Breast epithelium (tissue), 4 donors: ENCODE results near the gene SPTB. TPM values are rescaled to one million over a fixed set of nuclear protein-coding genes. Genes with fewer than 3 reads are reported as not detected.

ENCODE experiments used
- DNase-seq, 2 donors: peaks; one replicate each; pipeline ENCODE4 v3.0.0-alpha.2; 2019; ENCODE audit warnings: low spot score in 2 of 2
- H3K27ac ChIP-seq, 2 donors: fragments of 200-600 bp; sonication (generic) in 1 of 2; one replicate each; pipeline ENCODE4 v1.5.1; 2016 to 2019; ENCODE audit warnings: mild to moderate bottlenecking in 1 of 2
- H3K27me3 ChIP-seq, 2 donors: fragments of 200-600 bp; sonication (generic) in 1 of 2; one replicate each; pipeline versions ENCODE4 v1.5.1 to v1.6.0; 2017 to 2019; ENCODE audit warnings: control low read depth in 1 of 2, mild to moderate bottlenecking in 1 of 2
- H3K36me3 ChIP-seq: fragments of 200-600 bp; one replicate; pipeline ENCODE4 v1.5.1; 2019
- H3K4me1 ChIP-seq, 2 donors: fragments of 200-600 bp; sonication (generic); one replicate each; pipeline ENCODE4 v1.5.1; 2016 to 2019; ENCODE audit warnings: control low read depth in 1 of 2
- H3K4me3 ChIP-seq, 3 donors: fragments of 200-600 bp; sonication (generic); 1 replicate in 2 of 3; 2 replicates in 1 of 3; pipeline ENCODE4 v1.5.1; 2016 to 2019; ENCODE audit warnings: mild to moderate bottlenecking in 3 of 3, moderate library complexity in 2 of 3
- H3K9me3 ChIP-seq, 2 donors: fragments of 200-600 bp; sonication (generic) in 1 of 2; one replicate each; pipeline ENCODE4 v1.5.1; 2016 to 2019; ENCODE audit warnings: control low read depth in 1 of 2
- CTCF ChIP-seq, 3 donors: fragments of 450-650 bp; IDR thresholded peaks; one replicate each; pipeline ENCODE4 v1.5.1; 2016 to 2017; ENCODE audit warnings: antibody characterized with exemption in 3 of 3, mild to moderate bottlenecking in 3 of 3, moderate library complexity in 3 of 3
- POLR2A ChIP-seq: fragments of 450-650 bp; IDR thresholded peaks from one replicate; pipeline ENCODE4 v1.6.1; 2016; ENCODE audit warnings: antibody characterized with exemption, mild to moderate bottlenecking, moderate library complexity
- POLR2AphosphoS5 ChIP-seq, 3 donors: sonication (generic); formaldehyde crosslinking; IDR thresholded peaks; one replicate each; pipeline ENCODE4 v1.6.1; 2017; ENCODE audit warnings: antibody characterized with exemption in 3 of 3
- intact Hi-C: fragments of 100-400 bp; cut with DNase I; formaldehyde crosslinking; loops from one replicate; pipeline ENCODE4 v1.15.1; 2023; ENCODE audit warnings: low total_unique reads
- total RNA-seq, 3 donors: library from RNA; depleted of rRNA; stranded (reverse); fragments of >200 nt; gene quantifications; one replicate each; pipeline ENCODE4 v1.1.0, GENCODE V29; 2016

SPTB gene
- total RNA-seq, 3 donors from 2014 or later: 0.88 to 2.6 (median 2.1) TPM

GRCh38 chr14:64752909-64753308, 126.8 kb downstream of the SPTB start:
- Histone ChIP-seq H3K4me1 (peaks cover 0 to under 1% of the 10 kb centered on the region in 2 donors), H3K9me3 (no peaks in the 10 kb centered on the region), H3K4me3 (no peak overlapping the region), H3K27ac (no peak overlapping the region), H3K36me3 (no peaks in the 10 kb centered on the region), H3K27me3 (no peaks in the 10 kb centered on the region)
- TF ChIP-seq POLR2A: no peak
- no peak for TF ChIP-seq CTCF (IDR thresholded peaks at IDR 0.05)
- TF ChIP-seq POLR2AphosphoS5 (IDR thresholded peaks at IDR 0.05): no peak
- intact Hi-C loops: no loop called here
- no peak for DNase-seq

GRCh38 chr14:64748995-64749714, 130.6 kb downstream of the SPTB start:
- intact Hi-C loops: no loop called here
- Histone ChIP-seq H3K27me3 (no peaks in the 10 kb centered on the region), H3K27ac (no peak overlapping the region), H3K4me3 (no peak overlapping the region), H3K36me3 (no peaks in the 10 kb centered on the region), H3K4me1 (no peaks in the 10 kb centered on the region), H3K9me3 (no peaks in the 10 kb centered on the region)
- no peak for DNase-seq
- no peak for TF ChIP-seq POLR2A
- no peak for TF ChIP-seq POLR2AphosphoS5 (IDR thresholded peaks at IDR 0.05)
- TF ChIP-seq CTCF (IDR thresholded peaks at IDR 0.05): no peak

GRCh38 chr14:64748521-64748920, 131.2 kb downstream of the SPTB start:
- Histone ChIP-seq H3K9me3 (no peaks in the 10 kb centered on the region), H3K4me3 (no peak overlapping the region), H3K36me3 (no peaks in the 10 kb centered on the region), H3K27me3 (no peaks in the 10 kb centered on the region), H3K27ac (no peak overlapping the region), H3K4me1 (no peaks in the 10 kb centered on the region)
- no peak for TF ChIP-seq CTCF (IDR thresholded peaks at IDR 0.05)
- DNase-seq: no peak
- intact Hi-C loops: no loop called here

GRCh38 chr14:64747327-64747726, 132.4 kb downstream of the SPTB start:
- DNase-seq: no peak
- intact Hi-C loops: no loop called here
- no peak for TF ChIP-seq POLR2A
- no peak for TF ChIP-seq POLR2AphosphoS5 (IDR thresholded peaks at IDR 0.05)
- no peak for TF ChIP-seq CTCF (IDR thresholded peaks at IDR 0.05)
- H3K27ac ChIP-seq: peak overlapping the region in 1 of 2 donors; percentile 45
- peaks cover 5% of the 10 kb centered on the region for H3K36me3 ChIP-seq
- no peaks in the 10 kb centered on the region for H3K27me3 ChIP-seq
- no peaks in the 10 kb centered on the region for H3K9me3 ChIP-seq
- no peaks in the 10 kb centered on the region for H3K4me1 ChIP-seq
- no peak overlapping the region for H3K4me3 ChIP-seq

- Histone ChIP-seq H3K9me3 (no peaks in the 10 kb centered on the region), H3K4me3 (no peak overlapping the region), H3K4me1 (no peaks in the 10 kb centered on the region), H3K27me3 (no peaks in the 10 kb centered on the region), H3K36me3 (peaks cover 5% of the 10 kb centered on the region), H3K27ac (peak overlapping the region; percentile 45 to 78)
- intact Hi-C loops: no loop called here
- TF ChIP-seq CTCF (IDR thresholded peaks at IDR 0.05) (no peak), POLR2AphosphoS5 (IDR thresholded peaks at IDR 0.05) (no peak), POLR2A (no peak)
- peak in 1 of 2 donors; percentile 44 for DNase-seq
Observed at GRCh38 chr14:64746298-64747250, 133.1 kb downstream of the SPTB start.
